Fibroblast of skin of left biceps (primary cell): ENCODE measurements around the gene NUMBL.
"Not testable (repeated sequence)": the region's sequence is repeated elsewhere in the genome, so short reads cannot be mapped to it uniquely, and the experiment has no call there.

ENCODE experiments used
- DNase-seq, 2 experiments: peaks; one replicate each; pipeline ENCODE4 v3.0.0-alpha.2; 2013; ENCODE audit warnings: low read depth in 2 of 2

NUMBL gene

DNA sequence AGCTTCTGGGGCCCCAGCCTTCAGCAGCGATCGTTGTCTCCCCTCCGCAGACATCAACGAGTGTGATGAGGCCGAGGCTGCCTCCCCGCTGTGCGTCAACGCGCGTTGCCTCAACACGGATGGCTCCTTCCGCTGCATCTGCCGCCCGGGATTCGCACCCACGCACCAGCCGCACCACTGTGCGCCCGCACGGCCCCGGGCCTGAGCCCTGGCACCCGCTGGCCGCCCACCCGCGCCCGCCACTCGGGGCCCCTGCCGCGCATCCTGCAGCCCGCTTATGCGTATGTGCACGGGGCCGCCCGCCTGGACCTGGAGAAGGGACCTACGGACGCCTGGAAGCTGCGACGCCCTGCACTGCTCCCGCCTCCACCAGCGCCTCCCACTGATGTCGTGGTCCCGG, 61.1 kb downstream of the NUMBL start:
- no peak for DNase-seq

GRCh38 chr19:40627486-40628279, 62.8 kb downstream of the NUMBL start:
- DNase-seq, result no peak

- DNase-seq, result no peak
These were observed 63.5 kb downstream of the NUMBL start for GRCh38 chr19:40626918-40627317.

DNA sequence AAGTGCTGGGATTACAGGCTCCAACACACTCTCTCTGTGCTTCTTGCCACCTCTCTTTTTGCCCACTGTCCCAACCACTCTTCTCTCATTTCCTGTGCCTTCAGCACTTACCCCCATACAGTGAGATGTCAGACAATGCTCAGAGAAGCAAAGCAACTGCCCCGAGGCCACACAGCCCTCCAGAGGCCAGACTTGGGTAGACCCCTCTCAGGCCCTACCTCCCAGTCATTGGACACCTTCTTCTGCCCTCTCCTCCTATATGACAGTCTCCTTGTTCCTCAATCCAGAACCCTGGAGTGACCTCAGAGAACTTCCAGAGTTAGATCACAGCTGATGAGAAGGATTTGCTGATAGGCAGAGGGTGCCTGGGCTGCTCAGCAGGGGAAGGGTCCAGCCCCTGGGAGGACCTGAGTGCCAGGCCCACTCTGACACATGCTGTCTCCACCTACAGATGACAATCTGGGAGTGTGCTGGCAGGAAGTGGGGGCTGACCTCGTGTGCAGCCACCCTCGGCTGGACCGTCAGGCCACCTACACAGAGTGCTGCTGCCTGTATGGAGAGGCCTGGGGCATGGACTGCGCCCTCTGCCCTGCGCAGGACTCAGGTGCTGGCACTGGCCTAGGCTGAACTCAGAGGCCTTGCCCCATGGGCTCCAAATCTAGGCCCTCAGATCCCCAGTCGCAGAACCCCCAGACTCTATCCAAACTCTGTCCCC, 64.9 kb downstream of the NUMBL start:
- DNase-seq, result no peak

DNA sequence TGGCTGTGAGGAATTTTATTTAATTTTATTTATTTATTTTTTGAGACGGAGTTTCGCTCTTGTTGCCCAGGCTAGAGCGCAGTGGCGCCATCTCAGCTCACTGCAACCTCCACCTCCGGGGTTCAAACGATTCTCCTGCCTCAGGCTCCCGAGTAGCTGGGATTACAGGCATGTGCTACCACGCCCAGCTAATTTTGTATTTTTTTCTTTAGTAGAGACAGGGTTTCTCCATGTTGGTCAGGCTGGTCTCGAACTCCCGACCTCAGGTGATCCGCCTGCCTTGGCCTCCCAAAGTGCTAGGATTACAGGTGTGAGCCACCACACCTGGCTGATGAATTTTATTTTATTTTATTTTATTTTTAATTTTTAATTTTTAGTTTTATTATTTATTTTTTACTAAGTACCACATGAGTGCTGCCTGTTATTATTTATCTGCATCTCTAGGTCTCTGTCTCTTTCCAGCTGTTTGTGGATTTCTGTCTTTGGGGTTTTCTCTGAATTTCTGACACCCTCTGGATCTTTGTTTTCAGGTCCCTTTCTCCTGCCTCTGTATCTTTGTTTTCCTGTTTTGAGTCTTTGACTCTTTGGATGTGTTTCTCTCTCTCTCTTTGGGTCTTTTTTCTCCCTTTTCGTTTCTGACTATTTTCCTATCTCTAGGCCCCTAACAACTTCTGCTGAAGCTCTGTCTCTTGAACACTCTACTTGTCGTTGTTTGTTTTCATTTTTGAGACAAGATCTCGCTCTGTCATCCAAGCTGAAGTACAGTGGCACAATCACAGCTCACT, 65.9 kb downstream of the NUMBL start:
- DNase-seq, result not testable (repeated sequence)

GRCh38 chr19:40623403-40624251, 66.8 kb downstream of the NUMBL start:
- DNase-seq, result no peak

- DNase-seq, result no peak
These were observed 67.7 kb downstream of the NUMBL start for GRCh38 chr19:40622773-40623075.

- DNase-seq, result no peak
These were observed 68.3 kb downstream of the NUMBL start for GRCh38 chr19:40621966-40622772.

DNA sequence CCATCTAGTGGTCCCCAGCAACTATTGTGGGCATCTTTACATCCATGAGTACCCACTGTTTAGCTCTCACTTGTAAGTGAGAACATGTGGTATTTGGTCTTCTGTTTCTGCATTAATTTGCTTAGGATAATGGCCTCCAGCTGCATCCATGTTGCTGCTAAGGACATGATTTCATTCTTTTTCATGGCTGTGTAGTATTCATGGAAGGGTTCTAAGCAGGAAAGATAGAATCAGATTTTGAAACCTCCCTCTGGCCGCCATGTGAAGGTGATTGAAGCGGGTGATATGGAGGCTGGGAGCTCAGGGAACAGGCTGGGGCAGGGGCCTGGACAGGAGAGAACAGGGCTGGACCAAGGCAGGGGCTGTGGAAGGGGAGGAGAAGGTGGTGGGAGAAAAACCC, 69.2 kb downstream of the NUMBL start:
- DNase-seq, result no peak

DNA sequence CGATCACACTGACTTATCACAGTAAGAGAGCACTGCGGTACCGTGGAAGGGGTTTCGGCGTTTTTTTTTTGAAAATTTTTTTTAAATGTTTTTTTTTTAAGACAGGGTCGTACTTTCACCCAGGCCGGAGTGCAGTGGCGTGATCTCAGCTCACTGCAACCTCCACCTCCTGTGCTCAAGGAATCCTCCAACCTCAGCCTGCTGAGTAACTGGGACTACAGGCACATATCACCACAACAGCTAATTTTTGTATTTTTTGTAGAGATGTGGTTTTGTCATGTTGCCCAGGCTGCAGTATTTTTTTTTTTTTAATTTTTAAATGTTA, 70.3 kb downstream of the NUMBL start:
- no peak for DNase-seq

DNA sequence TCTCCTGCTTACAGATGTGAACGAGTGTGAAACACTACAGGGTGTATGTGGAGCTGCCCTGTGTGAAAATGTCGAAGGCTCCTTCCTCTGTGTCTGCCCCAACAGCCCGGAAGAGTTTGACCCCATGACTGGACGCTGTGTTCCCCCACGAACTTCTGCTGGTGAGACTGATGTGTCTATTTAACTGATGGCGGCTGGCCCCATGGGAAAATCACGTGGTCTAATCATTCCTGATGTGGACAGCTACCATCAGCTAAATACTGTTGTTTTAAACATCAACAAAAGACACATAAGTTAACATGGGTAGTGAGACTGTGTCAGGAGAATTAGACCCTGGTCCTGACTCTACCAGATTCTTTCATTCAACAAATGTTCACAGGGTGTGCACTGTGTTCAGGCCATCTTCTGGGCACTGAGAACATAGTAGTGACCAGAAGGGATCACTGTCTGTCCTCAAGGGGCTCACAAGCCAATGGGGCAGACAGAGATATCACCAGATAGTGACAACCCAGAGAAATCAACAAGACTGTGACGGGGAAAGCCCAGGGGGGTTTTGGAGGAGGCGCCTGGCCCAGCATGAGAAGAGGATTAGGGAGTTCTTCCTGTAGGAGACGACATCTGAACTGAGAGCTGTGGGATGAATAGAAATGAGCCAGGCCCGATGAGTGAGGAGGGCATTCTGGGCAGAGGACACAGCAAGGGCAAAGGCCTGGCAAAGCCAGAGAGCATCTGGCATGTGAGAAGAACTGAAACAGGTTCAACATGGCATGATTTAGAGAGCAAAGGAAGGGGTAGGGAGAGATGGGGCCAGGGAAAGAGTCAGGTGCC, 70.9 kb downstream of the NUMBL start:
- DNase-seq, result no peak

DNA sequence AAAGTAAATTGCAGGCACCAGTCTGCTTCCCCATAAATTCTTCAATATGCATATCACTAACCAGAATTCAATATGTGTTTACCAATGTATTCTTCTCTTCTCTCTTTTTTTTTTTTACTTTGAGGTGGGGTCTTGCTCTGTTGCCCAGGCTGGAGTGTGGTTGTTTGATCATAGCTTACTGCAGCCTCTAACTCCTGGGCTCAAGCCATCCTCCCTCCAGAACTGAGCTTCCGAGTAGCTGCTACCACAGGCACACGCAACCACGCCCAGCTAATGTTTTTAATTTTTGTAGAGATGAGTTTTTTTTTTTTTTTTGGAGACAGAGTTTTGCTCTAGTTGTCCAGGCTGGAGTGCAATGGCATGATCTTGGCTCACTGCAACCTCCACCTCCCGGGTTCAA, 72.5 kb downstream of the NUMBL start:
- DNase-seq, result no peak

DNA sequence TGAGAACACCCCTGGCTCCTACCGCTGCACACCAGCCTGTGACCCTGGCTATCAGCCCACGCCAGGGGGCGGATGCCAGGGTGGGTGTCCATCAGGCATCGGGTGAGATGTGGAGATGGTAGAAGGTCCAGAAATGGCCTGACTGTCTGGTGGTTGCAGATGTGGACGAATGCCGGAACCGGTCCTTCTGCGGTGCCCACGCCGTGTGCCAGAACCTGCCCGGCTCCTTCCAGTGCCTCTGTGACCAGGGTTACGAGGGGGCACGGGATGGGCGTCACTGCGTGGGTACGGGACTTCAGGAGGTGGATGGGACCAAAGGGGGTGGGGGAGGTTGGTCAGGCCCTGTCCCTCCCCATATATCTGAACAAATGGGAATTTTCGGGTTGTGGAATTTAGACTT, 73.5 kb downstream of the NUMBL start:
- no peak for DNase-seq

DNA sequence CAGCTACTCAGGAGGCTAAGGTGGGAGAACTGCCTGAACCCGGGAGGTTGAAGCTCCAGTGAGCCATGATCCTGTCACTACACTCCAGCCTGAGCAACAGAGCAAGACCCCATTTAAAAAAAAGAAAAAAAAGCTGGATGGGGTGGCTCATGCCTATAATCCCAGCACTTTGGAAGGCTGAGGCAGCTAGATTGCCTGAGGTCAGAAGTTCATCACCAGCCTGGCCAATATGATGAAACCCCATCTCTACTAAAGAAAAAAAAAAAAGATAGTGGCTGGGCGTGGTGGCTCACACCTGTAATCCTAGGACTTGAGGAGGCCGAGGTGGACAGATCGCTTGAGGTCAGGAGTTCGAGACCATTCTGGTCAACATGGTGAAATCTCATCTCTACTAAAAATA, 74.3 kb downstream of the NUMBL start:
- DNase-seq, result no peak
